ENCODE data around the gene NPTXR.

DNA sequence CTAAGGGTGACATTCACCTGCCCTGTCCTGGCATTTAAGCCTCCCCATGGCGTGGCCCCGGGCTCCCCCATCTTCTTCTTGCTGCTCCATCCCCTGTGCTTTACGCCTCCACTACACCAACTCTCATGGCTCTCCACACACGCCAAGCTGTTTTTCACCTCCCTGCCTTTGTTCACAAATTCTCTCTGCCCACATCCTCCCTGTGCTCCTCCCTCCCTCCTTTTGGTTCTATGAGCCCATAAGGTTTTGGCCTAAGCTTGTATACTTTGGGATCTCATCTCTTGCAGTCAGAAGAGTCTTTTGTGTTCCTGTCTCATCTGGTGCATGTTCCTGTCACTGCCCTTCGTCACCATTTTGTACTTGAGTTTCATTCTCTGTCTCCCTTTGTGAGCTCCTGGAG, 45.3 kb downstream of the NPTXR start:
- no peak for TF ChIP-seq EZH2 (IDR thresholded peaks at IDR 0.05; ENCODE audit: low read length, missing control alignments)
- TF ChIP-seq, protein P1, sequence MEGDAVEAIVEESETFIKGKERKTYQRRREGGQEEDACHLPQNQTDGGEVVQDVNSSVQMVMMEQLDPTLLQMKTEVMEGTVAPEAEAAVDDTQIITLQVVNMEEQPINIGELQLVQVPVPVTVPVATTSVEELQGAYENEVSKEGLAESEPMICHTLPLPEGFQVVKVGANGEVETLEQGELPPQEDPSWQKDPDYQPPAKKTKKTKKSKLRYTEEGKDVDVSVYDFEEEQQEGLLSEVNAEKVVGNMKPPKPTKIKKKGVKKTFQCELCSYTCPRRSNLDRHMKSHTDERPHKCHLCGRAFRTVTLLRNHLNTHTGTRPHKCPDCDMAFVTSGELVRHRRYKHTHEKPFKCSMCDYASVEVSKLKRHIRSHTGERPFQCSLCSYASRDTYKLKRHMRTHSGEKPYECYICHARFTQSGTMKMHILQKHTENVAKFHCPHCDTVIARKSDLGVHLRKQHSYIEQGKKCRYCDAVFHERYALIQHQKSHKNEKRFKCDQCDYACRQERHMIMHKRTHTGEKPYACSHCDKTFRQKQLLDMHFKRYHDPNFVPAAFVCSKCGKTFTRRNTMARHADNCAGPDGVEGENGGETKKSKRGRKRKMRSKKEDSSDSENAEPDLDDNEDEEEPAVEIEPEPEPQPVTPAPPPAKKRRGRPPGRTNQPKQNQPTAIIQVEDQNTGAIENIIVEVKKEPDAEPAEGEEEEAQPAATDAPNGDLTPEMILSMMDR (conservative IDR thresholded peaks at IDR 0.05 in 1 of 2, IDR thresholded peaks at IDR 0.05 in 1 of 2; ENCODE audit: low read depth in 1 of 2, low read length in 2 of 2): no peak
